ENCODE measurements around the gene RHBDL1. TPM values are rescaled to one million over a fixed set of nuclear protein-coding genes. Genes with fewer than 3 reads are reported as not detected.

The RHBDL1 gene
- polyA plus RNA-seq, 1 donor (not counting 4 experiments of a cell fraction or from before 2014, with no cell fraction given) = 0.71 TPM

GRCh38 chr16:679814-680624 is 4.5 kb downstream of the RHBDL1 start, which contains the start of gene STUB1:
TSS of gene STUB1 (plus strand) at chr16:680410. CDS start at chr16:680526, 116 bp downstream.
- peak within 1 kb of the TSS; percentile 82 for H3K9ac ChIP-seq (ENCODE audit: control insufficient read depth, extremely low read depth, insufficient read depth, low read length)
- dilution Hi-C loops (cut with MboI; ENCODE audit: extremely low pct_ligation_motif_present, low sequenced_read_pairs) = no loop called here
- FAIRE-seq (no peak), DNase-seq (ENCODE audit: low read depth, low spot score) (no peak)
- H3K9me3 ChIP-seq (ENCODE audit: control insufficient read depth, low read depth, low read length) = no peaks in the 10 kb centered on the region
- peak within 1 kb of the TSS; percentile 64 for H3K27ac ChIP-seq (ENCODE audit: control insufficient read depth, insufficient read depth, low read length)
- H3K36me3 ChIP-seq (ENCODE audit: control insufficient read depth in 2 of 2, extremely low read depth in 1 of 2, insufficient read depth in 2 of 2, low read length in 2 of 2) = peaks cover 10 to 21% of the 10 kb centered on the region in 2 experiments
- H3K9me1 ChIP-seq (ENCODE audit: control insufficient read depth, extremely low read depth, insufficient read depth, low read length) = no peaks in the 10 kb centered on the region
- H3K4me3 ChIP-seq (ENCODE audit: control insufficient read depth in 2 of 3, extremely low read depth in 1 of 3, insufficient read depth in 2 of 3, low read depth in 1 of 3, low read length in 3 of 3) = peak within 1 kb of the TSS; percentile 56 to 89 (median 88)
- peaks cover 31% of the 10 kb centered on the region for H3K79me2 ChIP-seq (ENCODE audit: control insufficient read depth, insufficient read depth, low read length)
- H4K20me1 ChIP-seq (ENCODE audit: control insufficient read depth, extremely low read depth, insufficient read depth, low read length) = peaks cover 16% of the 10 kb centered on the region
- peak within 1 kb of the TSS; percentile 87 for H2AFZ ChIP-seq (ENCODE audit: control insufficient read depth, low read length)
- H3K4me2 ChIP-seq (ENCODE audit: control insufficient read depth, extremely low read depth, insufficient read depth, low read depth, low read length) = peak within 1 kb of the TSS; percentile 86
- no peaks in the 10 kb centered on the region for H3K27me3 ChIP-seq (ENCODE audit: control insufficient read depth, extremely low read depth, insufficient read depth, low read length)
- no peak for TF ChIP-seq EZH2 (IDR thresholded peaks at IDR 0.05; ENCODE audit: low read length)
- TF ChIP-seq CTCF (optimal IDR thresholded peaks at IDR 0.05 in 1 of 3, IDR thresholded peaks at IDR 0.05 in 1 of 3, conservative IDR thresholded peaks at IDR 0.05 in 1 of 3; ENCODE audit: extremely low read depth in 1 of 3, insufficient read depth in 2 of 3, low read length in 3 of 3) = no peak
- peaks cover 49% of the 10 kb centered on the region for H3K4me1 ChIP-seq (ENCODE audit: control insufficient read depth, extremely low read depth, insufficient read depth, low read length)

- Histone ChIP-seq H3K27ac (ENCODE audit: control insufficient read depth, insufficient read depth, low read length) (peak overlapping the region; percentile 64), H3K9me1 (ENCODE audit: control insufficient read depth, extremely low read depth, insufficient read depth, low read length) (no peaks in the 10 kb centered on the region), H3K79me2 (ENCODE audit: control insufficient read depth, insufficient read depth, low read length) (peaks cover 37% of the 10 kb centered on the region), H4K20me1 (ENCODE audit: control insufficient read depth, extremely low read depth, insufficient read depth, low read length) (peaks cover 16% of the 10 kb centered on the region), H3K27me3 (ENCODE audit: control insufficient read depth, extremely low read depth, insufficient read depth, low read length) (no peaks in the 10 kb centered on the region), H3K36me3 (ENCODE audit: control insufficient read depth in 2 of 2, extremely low read depth in 1 of 2, insufficient read depth in 2 of 2, low read length in 2 of 2) (peaks cover 10 to 27% of the 10 kb centered on the region in 2 experiments), H3K4me3 (ENCODE audit: control insufficient read depth in 2 of 3, extremely low read depth in 1 of 3, insufficient read depth in 2 of 3, low read depth in 1 of 3, low read length in 3 of 3) (peak overlapping the region; percentile 56 to 89 (median 88)), H2AFZ (ENCODE audit: control insufficient read depth, low read length) (no peak overlapping the region), H3K9me3 (ENCODE audit: control insufficient read depth, low read depth, low read length) (no peaks in the 10 kb centered on the region), H3K4me2 (ENCODE audit: control insufficient read depth, extremely low read depth, insufficient read depth, low read depth, low read length) (peak overlapping the region; percentile 86), H3K4me1 (ENCODE audit: control insufficient read depth, extremely low read depth, insufficient read depth, low read length) (peaks cover 47% of the 10 kb centered on the region), H3K9ac (ENCODE audit: control insufficient read depth, extremely low read depth, insufficient read depth, low read length) (peak overlapping the region; percentile 82)
- dilution Hi-C loops (cut with MboI; ENCODE audit: extremely low pct_ligation_motif_present, low sequenced_read_pairs) = no loop called here
- FAIRE-seq (no peak), DNase-seq (ENCODE audit: low read depth, low spot score) (no peak)
- TF ChIP-seq EZH2 (IDR thresholded peaks at IDR 0.05; ENCODE audit: low read length) = no peak
Observed at GRCh38 chr16:680625-680945, 5.1 kb downstream of the RHBDL1 start.
